GM23338 (cell line): ENCODE data around the gene MASP2.

Experiments
- CREB1 ChIP-seq: fragments of 250-450 bp; sonication (Bioruptor Pico); IDR thresholded peaks from 2 replicates; pipeline ENCODE4 v1.5.0; 2020; ENCODE audit warnings: low read depth, mild to moderate bottlenecking, moderate library complexity
- CTCF ChIP-seq, 2 experiments: fragments of 200-600 bp in 1 of 2; sonication (generic) in 1 of 2; conservative IDR thresholded peaks; 2 replicates each; pipeline versions ENCODE4 v1.5.1 to v1.6.1; 2016 to 2017; ENCODE audit warnings: antibody characterized with exemption in 2 of 2, low read depth in 2 of 2, mild to moderate bottlenecking in 2 of 2, moderate library complexity in 1 of 2
- EZH2 ChIP-seq: fragments of 200-600 bp; sonication (generic); IDR thresholded peaks from one replicate; pipeline ENCODE4 v1.8.0; 2017; ENCODE audit warnings: antibody characterized with exemption, mild to moderate bottlenecking, low read depth; ENCODE audit not compliant: unreplicated experiment
- NANOG ChIP-seq: IDR thresholded peaks from 2 replicates; pipeline ENCODE4 v1.6.1; 2016; ENCODE audit warnings: antibody characterized with exemption, borderline replicate concordance
- POLR2AphosphoS5 ChIP-seq: IDR thresholded peaks from 2 replicates; pipeline ENCODE4 v1.6.1; 2016; ENCODE audit warnings: antibody characterized with exemption, low read depth
- REST ChIP-seq: IDR thresholded peaks from one replicate; pipeline ENCODE4 v1.6.1; 2018; ENCODE audit warnings: antibody characterized with exemption; ENCODE audit not compliant: unreplicated experiment
- ZNF114 ChIP-seq: fragments of 250-450 bp; sonication (Bioruptor Pico); IDR thresholded peaks from 2 replicates; pipeline ENCODE4 v1.5.0; 2020; ENCODE audit warnings: mild to moderate bottlenecking, moderate library complexity
- ZNF331 ChIP-seq: fragments of 250-450 bp; sonication (Bioruptor Pico); IDR thresholded peaks from 2 replicates; pipeline ENCODE4 v1.5.0; 2020; ENCODE audit warnings: low read depth, mild to moderate bottlenecking, moderate library complexity

GRCh38 chr1:11000526-11000925, 46.5 kb downstream of the MASP2 start:
- TF ChIP-seq CTCF (conservative IDR thresholded peaks at IDR 0.05; ENCODE audit: low read depth in 2 of 2) (no peak), POLR2AphosphoS5 (no peak), REST (no peak), EZH2 (no peak), NANOG (no peak), ZNF114 (CRISPR knock-in tag) (no peak), CREB1 (CRISPR knock-in tag) (no peak), ZNF331 (CRISPR knock-in tag) (no peak)
